WTC11 (cell line): ENCODE results near the gene CFAP221. TPM values are rescaled to one million over a fixed set of nuclear protein-coding genes. Genes with fewer than 3 reads are reported as not detected.
A peak's percentile ranks its signal among the peaks of the same experiment; 100 is the strongest.

ENCODE experiments used
- ATAC-seq: fragments of 200-7000 bp; cut with Tn5 transposase; 2 replicates; pipeline ENCODE4 v1.10.0; 2021; ENCODE audit warnings: mild to moderate bottlenecking, moderate library complexity
- CTCF ChIA-PET: fragments of 300-600 bp; sonication (Branson Sonifier 250); formaldehyde crosslinking; loops from one replicate; lab custom pipeline; 2021; ENCODE audit warnings: antibody characterized with exemption; lab: Charles Lee
- POLR2A ChIA-PET: fragments of 350-600 bp; sonication (Branson Sonifier 250); formaldehyde crosslinking; loops from one replicate; lab custom pipeline; 2021; ENCODE audit warnings: antibody characterized with exemption; lab: Charles Lee
- DNase-seq: peaks from one replicate; pipeline ENCODE4 v3.0.0; 2021; ENCODE audit warnings: low spot score
- H3K27ac Mint-ChIP-seq: 2 replicates; pipeline ENCODE4 v1.8.0; 2021; ENCODE audit warnings: mixed read lengths
- H3K27me3 Mint-ChIP-seq: 2 replicates; pipeline ENCODE4 v1.8.0; 2021; ENCODE audit warnings: low read depth, mild to moderate bottlenecking, moderate library complexity, mixed read lengths
- H3K36me3 Mint-ChIP-seq: 2 replicates; pipeline ENCODE4 v1.8.0; 2021; ENCODE audit warnings: mixed read lengths
- H3K4me1 Mint-ChIP-seq: 2 replicates; pipeline ENCODE4 v1.8.0; 2022; ENCODE audit warnings: mixed read lengths
- H3K4me3 Mint-ChIP-seq: 2 replicates; pipeline ENCODE4 v1.8.0; 2021; ENCODE audit warnings: mild to moderate bottlenecking, moderate library complexity, mixed read lengths
- H3K9me3 Mint-ChIP-seq: 2 replicates; pipeline ENCODE4 v1.8.0; 2021; ENCODE audit warnings: mixed read lengths
- ARID4B ChIP-seq: sonication (generic); formaldehyde crosslinking; IDR thresholded peaks from 2 replicates; pipeline ENCODE4 v1.8.0; 2023; ENCODE audit warnings: missing genetic modification reagents, mild to moderate bottlenecking, borderline replicate concordance
- ATF2 ChIP-seq: sonication (generic); formaldehyde crosslinking; IDR thresholded peaks from 2 replicates; pipeline ENCODE4 v1.8.1; 2022; ENCODE audit warnings: low read depth, missing genetic modification reagents, borderline replicate concordance
- CTCF ChIP-seq: fragments of 200-600 bp; IDR thresholded peaks from 2 replicates; pipeline ENCODE4 v1.8.0; 2022; ENCODE audit warnings: antibody characterized with exemption
- ELF4 ChIP-seq: sonication (generic); formaldehyde crosslinking; IDR thresholded peaks from 2 replicates; pipeline ENCODE4 v1.8.1; 2022; ENCODE audit warnings: low read depth, mild to moderate bottlenecking, moderate library complexity, missing genetic modification reagents
- ETV6 ChIP-seq: sonication (generic); formaldehyde crosslinking; IDR thresholded peaks from 2 replicates; pipeline ENCODE4 v1.8.1; 2022; ENCODE audit warnings: mild to moderate bottlenecking, missing genetic modification reagents
- IRF1 ChIP-seq: sonication (generic); formaldehyde crosslinking; IDR thresholded peaks from 2 replicates; pipeline ENCODE4 v1.8.0; 2023; ENCODE audit warnings: missing genetic modification reagents
- MYBL2 ChIP-seq: sonication (generic); formaldehyde crosslinking; IDR thresholded peaks from 2 replicates; pipeline ENCODE4 v1.8.1; 2023; ENCODE audit warnings: mild to moderate bottlenecking, moderate library complexity, missing genetic modification reagents
- TEAD4 ChIP-seq: sonication (generic); formaldehyde crosslinking; IDR thresholded peaks from 2 replicates; pipeline ENCODE4 v1.8.0; 2022; ENCODE audit warnings: mild to moderate bottlenecking, missing genetic modification reagents
- ZNF416 ChIP-seq: fragments of 250-450 bp; sonication (Bioruptor Pico); IDR thresholded peaks from 2 replicates; pipeline ENCODE4 v1.9.0; 2021; ENCODE audit warnings: mild to moderate bottlenecking, inconsistent platforms
- ZNF423 ChIP-seq: fragments of 250-450 bp; sonication (Bioruptor Pico); IDR thresholded peaks from 2 replicates; pipeline ENCODE4 v2.1.2; 2022; ENCODE audit warnings: mild to moderate bottlenecking, moderate library complexity
- total RNA-seq: library from RNA; stranded (reverse); gene quantifications from 3 replicates; pipeline ENCODE4 v1.2.3, GENCODE V29; 2021

Gene CFAP221
- total RNA-seq, 1 experiment from 2014 or later = 0.35 TPM

GRCh38 chr2:119638685-119639554 lies 94.7 kb downstream of the CFAP221 start (continued):
- TF ChIP-seq ARID4B (CRISPR knock-in tag) (no peak), ATF2 (CRISPR knock-in tag) (no peak), ETV6 (CRISPR knock-in tag) (0 out of 2 replicates have a peak, but pooled peaks have one; percentile 19), TEAD4 (CRISPR knock-in tag) (no peak), ELF4 (no peak), CTCF (no peak), ZNF423 (CRISPR knock-in tag) (0 out of 2 replicates have a peak, but pooled peaks have one; percentile 48)
- TF ChIP-seq, all 79 proteins: peak for 4

- TF ChIP-seq ETV6 (CRISPR knock-in tag) = 0 out of 2 replicates have a peak, but pooled peaks have one; percentile 42
- TF ChIP-seq MYBL2 = no peak
- peak; percentile 80 for TF ChIP-seq CTCF
- Mint-ChIP-seq H3K27ac (no peak overlapping the region), H3K9me3 (no peaks in the 10 kb centered on the region), H3K4me3 (no peak overlapping the region), H3K27me3 (no peaks in the 10 kb centered on the region; the same call in 1 of the 2 replicates), H3K4me1 (peaks cover 29% of the 10 kb centered on the region), H3K36me3 (no peaks in the 10 kb centered on the region)
- peak; percentile 85 for DNase-seq
- ChIA-PET CTCF (interaction anchor here (0.5 to 2.1 kb wide), 11 partner anchors 18 to 533 kb away, joined by 3 to 11 read pairs (median 4); no protein-coding TSS in a partner anchor), POLR2A (interaction anchor here (0.5 kb wide), 1 partner anchor 133 kb away, joined by 3 read pairs; no protein-coding TSS in a partner anchor)
- ATAC-seq = peak; percentile 93
Observed at GRCh38 chr2:119641562-119642258, 97.5 kb downstream of the CFAP221 start.

- Mint-ChIP-seq H3K4me3 (no peak overlapping the region), H3K36me3 (no peaks in the 10 kb centered on the region), H3K27me3 (no peaks in the 10 kb centered on the region; the same call in 1 of the 2 replicates), H3K27ac (no peak overlapping the region), H3K4me1 (peaks cover 17% of the 10 kb centered on the region), H3K9me3 (no peaks in the 10 kb centered on the region)
- ATAC-seq (no peak), DNase-seq (no peak)
- TF ChIP-seq IRF1 (CRISPR knock-in tag) (no peak), ZNF416 (no peak)
- ChIA-PET CTCF (no interaction called here), POLR2A (no interaction called here)
Observed at GRCh38 chr2:119644186-119644585, 99.9 kb downstream of the CFAP221 start.
